Prostate gland (tissue), 2 donors: ENCODE data around the gene ZNF445. TPM values are rescaled to one million over a fixed set of nuclear protein-coding genes. Genes with fewer than 3 reads are reported as not detected.

Experiments
- DNase-seq: peaks from one replicate; pipeline ENCODE4 v3.0.0-alpha.2; 2019; ENCODE audit warnings: low spot score
- H3K27ac ChIP-seq, 2 donors: fragments of 200-600 bp; sonication (generic); 2 replicates each; pipeline ENCODE4 v1.5.1; 2017 to 2019
- H3K27me3 ChIP-seq: fragments of 200-600 bp; sonication (generic); replicated peaks from 2 replicates; pipeline ENCODE4 v1.5.1; 2019; ENCODE audit not compliant: insufficient read depth
- H3K36me3 ChIP-seq, 2 donors: fragments of 200-600 bp; sonication (generic); 1 replicate in 1 of 2; 2 replicates in 1 of 2; pipeline versions ENCODE4 v1.5.1 to v1.8.1; 2017 to 2019
- H3K4me1 ChIP-seq: fragments of 200-600 bp; sonication (generic); replicated peaks from 2 replicates; pipeline ENCODE4 v1.5.1; 2019
- H3K4me3 ChIP-seq, 2 donors: fragments of 200-600 bp; sonication (generic); 2 replicates each; pipeline ENCODE4 v1.5.1; 2017 to 2019
- H3K9me3 ChIP-seq: fragments of 200-600 bp; sonication (generic); 2 replicates; pipeline ENCODE4 v1.5.1; 2017
- CTCF ChIP-seq, 4 experiments: fragments of 200-600 bp in 2 of 4; fragments of 450-650 bp in 2 of 4; sonication (generic) in 2 of 4; IDR thresholded peaks; 1 replicate in 3 of 4; 2 replicates in 1 of 4; pipeline ENCODE4 v1.5.1; 2016 to 2019; ENCODE audit warnings: antibody characterized with exemption in 4 of 4, mild to moderate bottlenecking in 2 of 4, moderate library complexity in 2 of 4
- POLR2A ChIP-seq: fragments of 450-650 bp; IDR thresholded peaks from one replicate; pipeline ENCODE4 v1.6.1; 2016; ENCODE audit warnings: antibody characterized with exemption, mild to moderate bottlenecking
- POLR2AphosphoS5 ChIP-seq: sonication (generic); formaldehyde crosslinking; IDR thresholded peaks from one replicate; pipeline ENCODE4 v1.6.1; 2017; ENCODE audit warnings: antibody characterized with exemption
- WGBS: methylation state at CpG from one replicate; pipeline ENCODE4 v1.1.5; 2018; 5-methylcytosine and 5-hydroxymethylcytosine counted together
- intact Hi-C: fragments of 100-400 bp; cut with DNase I; formaldehyde crosslinking; loops from one replicate; pipeline ENCODE4 v1.14.2; 2022
- total RNA-seq, 2 donors: library from RNA; depleted of rRNA; stranded (reverse); fragments of >200 nt; gene quantifications; one replicate each; pipeline ENCODE4 v1.1.0, GENCODE V29; 2016

Gene ZNF445
- total RNA-seq, 2 donors from 2014 or later: 10.8 to 17.9 TPM

DNA sequence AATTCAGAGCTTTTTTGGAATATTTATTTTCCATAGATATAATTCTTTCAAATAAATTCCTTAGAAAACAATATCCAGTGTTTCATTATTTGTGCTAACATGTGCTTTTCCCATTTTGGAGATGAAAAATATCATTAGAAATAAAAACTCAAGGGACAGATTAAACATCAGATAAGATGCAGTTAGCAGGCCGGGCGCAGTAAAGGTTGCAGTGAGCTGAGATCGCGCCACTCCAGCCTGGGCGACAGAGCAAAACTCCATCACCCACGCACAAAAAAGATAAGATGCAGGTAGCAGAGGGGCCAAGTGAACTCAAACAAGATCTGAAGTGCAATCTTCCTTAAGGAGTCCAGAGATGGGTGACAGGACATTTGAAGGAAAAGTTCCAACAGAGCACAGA is 48.0 kb downstream of the ZNF445 start:
- no peaks in the 10 kb centered on the region for H3K36me3 ChIP-seq
- no peak overlapping the region for H3K4me3 ChIP-seq
- 92% methylated on average over 6 of the region's 6 CpGs for WGBS

DNA sequence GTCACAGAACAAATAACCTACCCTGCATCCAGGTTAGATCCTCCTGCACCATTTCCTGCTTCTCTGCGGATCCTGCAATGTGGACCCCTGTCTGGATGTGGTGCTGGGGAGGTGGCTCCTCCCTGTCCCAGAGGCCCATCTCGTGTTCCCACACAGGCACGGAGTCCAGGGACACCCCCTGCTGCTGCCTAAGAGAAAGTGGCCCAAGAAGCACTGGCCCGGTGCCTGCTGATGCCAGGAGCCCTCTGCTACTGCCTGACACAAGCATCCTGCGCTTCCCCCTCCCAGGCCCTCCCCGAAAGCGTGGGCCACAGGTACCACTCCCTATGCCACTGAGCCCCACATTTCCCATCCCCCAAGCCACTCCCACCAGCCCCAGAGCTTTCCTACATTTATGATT is 48.6 kb downstream of the ZNF445 start:
- H3K9me3 ChIP-seq: no peaks in the 10 kb centered on the region
- H3K27ac ChIP-seq: no peak overlapping the region
- intact Hi-C loops: no loop called here
- no peak for TF ChIP-seq POLR2A
- no peak for TF ChIP-seq POLR2AphosphoS5
- no peak for TF ChIP-seq CTCF (IDR thresholded peaks at IDR 0.05)
- H3K4me1 ChIP-seq: no peaks in the 10 kb centered on the region
- H3K27me3 ChIP-seq: no peaks in the 10 kb centered on the region
- no peak for DNase-seq
- 74% methylated on average over 7 of the region's 7 CpGs for WGBS
- H3K36me3 ChIP-seq: no peaks in the 10 kb centered on the region
- no peak overlapping the region for H3K4me3 ChIP-seq

More for the DNA sequence above, 48.0 kb downstream of the ZNF445 start:
- DNase-seq: no peak
- intact Hi-C loops: no loop called here
- H3K27me3 ChIP-seq: no peaks in the 10 kb centered on the region
- no peaks in the 10 kb centered on the region for H3K4me1 ChIP-seq
- no peak overlapping the region for H3K27ac ChIP-seq
- TF ChIP-seq CTCF (IDR thresholded peaks at IDR 0.05) (no peak), POLR2AphosphoS5 (no peak), POLR2A (no peak)
- H3K9me3 ChIP-seq: no peaks in the 10 kb centered on the region

DNA sequence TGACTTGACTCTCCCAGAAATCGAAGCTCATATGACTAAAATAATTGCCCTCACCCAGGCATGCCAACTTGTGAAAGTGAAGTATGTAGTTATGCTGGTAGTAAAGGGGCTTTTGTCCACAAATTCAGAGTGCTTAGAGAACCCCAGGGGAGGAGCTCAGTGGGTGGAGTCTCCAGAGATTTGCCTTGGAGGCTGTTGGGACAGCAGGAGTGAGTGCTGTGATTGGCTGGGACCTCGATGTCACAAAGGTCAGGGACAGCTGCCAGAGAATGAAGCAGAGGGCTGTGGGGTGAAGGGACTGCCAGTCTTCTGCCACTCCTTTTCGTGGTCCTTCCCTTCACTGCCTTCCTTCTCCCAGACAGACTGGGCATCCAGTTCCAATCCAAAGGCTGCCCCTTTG is 49.8 kb downstream of the ZNF445 start:
- 89% methylated on average over 3 of the region's 3 CpGs for WGBS
- Histone ChIP-seq H3K27ac (no peak overlapping the region), H3K27me3 (no peaks in the 10 kb centered on the region), H3K4me1 (no peaks in the 10 kb centered on the region), H3K4me3 (no peak overlapping the region), H3K9me3 (no peaks in the 10 kb centered on the region), H3K36me3 (no peaks in the 10 kb centered on the region)
- TF ChIP-seq POLR2AphosphoS5 (no peak), CTCF (IDR thresholded peaks at IDR 0.05) (no peak)
- no peak for DNase-seq
- intact Hi-C loops: no loop called here

- intact Hi-C loops: no loop called here
- Histone ChIP-seq H3K27me3 (no peaks in the 10 kb centered on the region), H3K9me3 (no peaks in the 10 kb centered on the region), H3K36me3 (no peaks in the 10 kb centered on the region), H3K27ac (no peak overlapping the region), H3K4me1 (no peaks in the 10 kb centered on the region), H3K4me3 (no peak overlapping the region)
- TF ChIP-seq CTCF (IDR thresholded peaks at IDR 0.05) (no peak), POLR2AphosphoS5 (no peak), POLR2A (no peak)
- 69% methylated on average over 3 of the region's 3 CpGs for WGBS
- no peak for DNase-seq
These were observed 52.7 kb downstream of the ZNF445 start for GRCh38 chr3:44424758-44425157.

DNA sequence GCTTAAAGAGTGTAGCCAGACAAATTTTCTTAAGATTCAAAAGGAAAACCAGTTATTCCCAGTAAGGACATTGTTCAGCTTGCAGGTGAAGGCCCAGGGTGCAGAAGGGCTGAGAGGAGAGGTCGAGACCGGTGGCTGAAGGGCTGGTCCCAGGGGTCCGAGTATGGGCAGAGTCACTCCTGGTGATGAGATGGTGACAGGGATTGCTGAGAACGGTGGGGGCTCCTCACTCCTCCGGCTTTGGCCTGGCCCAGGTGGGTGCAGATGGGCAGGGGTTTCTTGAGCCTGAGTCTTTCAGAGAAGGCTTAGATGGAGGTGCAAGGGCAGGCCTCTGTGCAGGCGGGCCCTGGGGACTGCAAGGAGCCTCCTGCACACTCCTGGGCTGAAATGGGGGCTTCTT is 56.2 kb downstream of the ZNF445 start:
- no peak for TF ChIP-seq CTCF (IDR thresholded peaks at IDR 0.05)
- TF ChIP-seq POLR2AphosphoS5: no peak
- TF ChIP-seq POLR2A: no peak
- WGBS: 92% methylated on average over 6 of the region's 6 CpGs
- DNase-seq: no peak
- no peaks in the 10 kb centered on the region for H3K36me3 ChIP-seq
- no peak overlapping the region for H3K27ac ChIP-seq
- intact Hi-C loops: no loop called here
- no peaks in the 10 kb centered on the region for H3K4me1 ChIP-seq
- no peaks in the 10 kb centered on the region for H3K9me3 ChIP-seq
- no peak overlapping the region for H3K4me3 ChIP-seq
- no peaks in the 10 kb centered on the region for H3K27me3 ChIP-seq
